BE2C (cell line): Measurements from ENCODE around the gene TELO2.

Experiments
- DNase-seq: peaks from one replicate; pipeline ENCODE4 v3.0.0-alpha.2; 2020
- H3K27me3 ChIP-seq: fragments of 250-450 bp; sonication (Bioruptor Pico); 2 replicates; pipeline ENCODE4 v1.5.1; 2020; ENCODE audit warnings: mild to moderate bottlenecking
- H3K36me3 ChIP-seq: fragments of 250-450 bp; sonication (Bioruptor Pico); 2 replicates; pipeline ENCODE4 v1.5.1; 2020; ENCODE audit warnings: mild to moderate bottlenecking
- H3K4me1 ChIP-seq: fragments of 250-450 bp; sonication (Bioruptor Pico); 2 replicates; pipeline ENCODE4 v1.5.1; 2020
- H3K4me3 ChIP-seq: 2 replicates; pipeline ENCODE4 v1.5.1; 2011; ENCODE audit warnings: low read depth, low read length
- H3K9me3 ChIP-seq: fragments of 250-450 bp; sonication (Bioruptor Pico); 2 replicates; pipeline ENCODE4 v1.5.1; 2020
- TF ChIP-seq, protein P1 (sequence below): IDR thresholded peaks from 2 replicates; pipeline ENCODE4 v1.5.1; 2012; ENCODE audit warnings: mild to moderate bottlenecking, low read depth, low read length

Gene TELO2

DNA sequence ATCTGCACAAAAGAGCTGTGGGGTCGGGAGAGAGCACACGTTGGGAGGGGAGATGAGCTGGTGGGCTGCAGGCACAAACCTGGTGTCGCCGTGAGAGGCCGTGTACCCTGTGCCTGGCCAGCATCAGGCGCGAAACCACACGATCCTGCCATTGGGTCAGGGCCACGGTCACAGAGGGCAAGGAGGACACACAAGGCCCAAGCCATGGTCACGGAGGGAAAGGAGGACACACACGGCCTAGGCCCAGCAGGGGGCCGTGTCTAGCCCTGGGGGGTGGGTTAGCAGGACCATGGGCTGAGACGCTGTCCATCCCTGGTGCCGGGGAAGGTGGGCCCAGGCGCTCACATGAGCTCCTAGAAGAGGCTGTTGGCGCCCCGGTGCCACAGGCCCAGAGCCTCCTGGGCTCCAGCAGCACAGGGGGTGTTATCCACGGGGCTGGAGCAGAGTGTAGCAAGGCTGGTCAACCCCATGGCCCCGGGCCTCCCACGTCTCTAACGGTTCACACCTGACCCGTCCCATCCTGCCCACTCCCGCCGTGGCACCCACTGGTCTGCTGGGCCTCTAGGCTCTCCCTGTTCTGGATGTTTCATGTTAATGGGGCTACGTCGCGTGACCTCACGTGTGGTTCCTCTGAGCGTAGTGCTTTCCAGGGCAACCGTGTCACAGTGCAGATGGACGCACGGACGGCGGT is 41.3 kb upstream of the TELO2 start:
- TF ChIP-seq, protein P1, sequence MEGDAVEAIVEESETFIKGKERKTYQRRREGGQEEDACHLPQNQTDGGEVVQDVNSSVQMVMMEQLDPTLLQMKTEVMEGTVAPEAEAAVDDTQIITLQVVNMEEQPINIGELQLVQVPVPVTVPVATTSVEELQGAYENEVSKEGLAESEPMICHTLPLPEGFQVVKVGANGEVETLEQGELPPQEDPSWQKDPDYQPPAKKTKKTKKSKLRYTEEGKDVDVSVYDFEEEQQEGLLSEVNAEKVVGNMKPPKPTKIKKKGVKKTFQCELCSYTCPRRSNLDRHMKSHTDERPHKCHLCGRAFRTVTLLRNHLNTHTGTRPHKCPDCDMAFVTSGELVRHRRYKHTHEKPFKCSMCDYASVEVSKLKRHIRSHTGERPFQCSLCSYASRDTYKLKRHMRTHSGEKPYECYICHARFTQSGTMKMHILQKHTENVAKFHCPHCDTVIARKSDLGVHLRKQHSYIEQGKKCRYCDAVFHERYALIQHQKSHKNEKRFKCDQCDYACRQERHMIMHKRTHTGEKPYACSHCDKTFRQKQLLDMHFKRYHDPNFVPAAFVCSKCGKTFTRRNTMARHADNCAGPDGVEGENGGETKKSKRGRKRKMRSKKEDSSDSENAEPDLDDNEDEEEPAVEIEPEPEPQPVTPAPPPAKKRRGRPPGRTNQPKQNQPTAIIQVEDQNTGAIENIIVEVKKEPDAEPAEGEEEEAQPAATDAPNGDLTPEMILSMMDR, result no peak
- no peak overlapping the region for H3K4me3 ChIP-seq
- no peaks in the 10 kb centered on the region for H3K9me3 ChIP-seq
- peaks cover 29% of the 10 kb centered on the region for H3K36me3 ChIP-seq
- no peaks in the 10 kb centered on the region for H3K4me1 ChIP-seq
- no peaks in the 10 kb centered on the region for H3K27me3 ChIP-seq
- DNase-seq, result no peak

GRCh38 chr16:1452530-1452929 is 40.6 kb upstream of the TELO2 start:
- peaks cover 28% of the 10 kb centered on the region for H3K36me3 ChIP-seq
- DNase-seq, result no peak
- no peaks in the 10 kb centered on the region for H3K4me1 ChIP-seq
- TF ChIP-seq, protein P1, result no peak
- H3K27me3 ChIP-seq, result no peaks in the 10 kb centered on the region
- H3K4me3 ChIP-seq, result no peak overlapping the region
- no peaks in the 10 kb centered on the region for H3K9me3 ChIP-seq

DNA sequence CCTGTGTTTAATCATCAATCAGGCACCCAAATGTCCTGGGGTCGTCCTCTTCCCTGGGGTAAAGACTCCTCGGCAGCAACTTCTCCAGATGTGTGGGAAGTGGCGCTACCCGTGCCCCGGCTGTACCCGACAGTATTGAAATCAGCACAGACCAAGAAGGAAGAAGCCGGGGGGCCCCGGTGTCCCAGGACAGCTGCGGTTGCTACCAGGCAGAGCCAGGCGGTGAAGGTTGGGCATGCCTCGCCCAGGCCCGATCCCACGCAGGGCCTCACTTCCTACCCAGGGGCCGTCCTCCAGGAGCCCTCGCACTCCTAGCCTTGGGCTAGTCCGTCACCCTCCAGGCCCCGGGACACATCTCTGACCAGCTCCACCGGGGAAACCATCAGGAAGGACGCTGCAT is 39.8 kb upstream of the TELO2 start:
- H3K27me3 ChIP-seq, result no peaks in the 10 kb centered on the region
- H3K4me3 ChIP-seq, result no peak overlapping the region
- DNase-seq, result no peak
- TF ChIP-seq, protein P1, result no peak
- H3K36me3 ChIP-seq, result peaks cover 23% of the 10 kb centered on the region
- no peaks in the 10 kb centered on the region for H3K9me3 ChIP-seq
- no peaks in the 10 kb centered on the region for H3K4me1 ChIP-seq

- Histone ChIP-seq H3K4me1 (no peaks in the 10 kb centered on the region), H3K27me3 (no peaks in the 10 kb centered on the region), H3K9me3 (no peaks in the 10 kb centered on the region), H3K4me3 (no peak overlapping the region), H3K36me3 (peaks cover 27% of the 10 kb centered on the region)
- peak; percentile 6 for DNase-seq
- TF ChIP-seq, protein P1, result no peak
These were observed 38.6 kb upstream of the TELO2 start for GRCh38 chr16:1454561-1454960.

DNA sequence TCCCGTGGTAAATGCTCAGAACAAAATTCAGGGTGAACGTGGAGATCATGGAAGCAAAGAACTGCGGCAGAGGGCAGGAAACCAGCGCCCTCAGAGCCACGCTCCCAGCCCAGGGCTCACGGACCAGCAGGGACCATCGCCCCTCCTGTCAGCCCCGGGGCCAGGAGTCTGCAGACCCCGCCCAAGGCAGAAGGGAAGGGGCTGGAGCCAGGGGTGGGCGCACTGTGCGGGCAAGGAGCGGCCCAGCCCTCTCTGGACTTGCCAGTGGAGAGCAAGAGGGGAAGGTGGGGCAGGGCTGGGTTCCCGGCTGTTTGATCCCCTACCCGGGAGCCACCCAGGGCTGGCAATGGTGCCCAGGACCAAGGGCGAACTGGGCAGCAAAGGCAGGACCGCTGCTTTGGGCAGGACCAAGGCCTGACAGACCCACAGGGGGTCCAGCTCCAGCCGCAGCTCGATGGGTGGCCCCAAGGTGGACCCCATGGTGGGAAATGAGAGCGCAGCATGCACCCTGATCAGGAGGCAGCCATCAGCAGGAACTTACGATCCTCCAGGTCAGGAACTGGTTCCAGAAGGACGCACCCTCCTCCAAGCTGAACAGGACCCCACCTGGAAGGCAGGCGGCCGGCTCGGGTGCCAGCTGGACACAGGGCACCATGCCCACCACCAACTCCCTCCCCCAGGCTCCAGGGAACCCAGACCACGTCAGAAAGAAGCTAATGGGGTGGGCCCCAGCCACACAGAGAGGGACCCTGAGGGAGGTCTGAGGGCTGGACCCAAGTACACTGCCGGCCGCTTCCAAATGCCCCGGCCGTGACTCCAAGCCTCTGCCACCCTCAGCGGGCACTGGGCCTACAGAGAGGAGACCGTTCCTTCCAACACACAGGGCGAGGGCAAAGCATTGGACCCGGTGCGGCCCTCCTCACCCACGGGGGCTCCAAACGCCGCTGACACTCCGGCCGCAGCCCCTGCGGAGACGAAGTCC is 37.7 kb upstream of the TELO2 start:
- Histone ChIP-seq H3K27me3 (no peaks in the 10 kb centered on the region), H3K36me3 (peaks cover 32% of the 10 kb centered on the region), H3K4me1 (no peaks in the 10 kb centered on the region), H3K9me3 (no peaks in the 10 kb centered on the region), H3K4me3 (no peak overlapping the region)
- TF ChIP-seq, protein P1, result no peak
- no peak for DNase-seq
